Neural crest cell (in vitro differentiated cells): Measurements from ENCODE around the gene BRAF. TPM values are rescaled to one million over a fixed set of nuclear protein-coding genes. Genes with fewer than 3 reads are reported as not detected.
"Not testable (repeated sequence)": the region's sequence is repeated elsewhere in the genome, so short reads cannot be mapped to it uniquely, and the experiment has no call there.

Source experiments
- DNase-seq: peaks from one replicate; pipeline ENCODE4 v3.0.0; 2021; ENCODE audit warnings: low read depth, mixed read lengths, low spot score
- H3K27ac Mint-ChIP-seq: one replicate; pipeline ENCODE4 v1.8.0; 2021; ENCODE audit warnings: mild to moderate bottlenecking, mixed read lengths; ENCODE audit not compliant: unreplicated experiment
- H3K27me3 Mint-ChIP-seq: 2 replicates; pipeline ENCODE4 v1.8.0; 2021; ENCODE audit warnings: low read depth, mild to moderate bottlenecking, mixed read lengths
- H3K36me3 Mint-ChIP-seq: 2 replicates; pipeline ENCODE4 v1.8.0; 2021; ENCODE audit warnings: low read depth, mild to moderate bottlenecking, mixed read lengths
- H3K4me1 Mint-ChIP-seq: 2 replicates; pipeline ENCODE4 v1.8.0; 2021; ENCODE audit warnings: mixed read lengths
- H3K4me3 Mint-ChIP-seq: one replicate; pipeline ENCODE4 v1.8.0; 2021; ENCODE audit warnings: mild to moderate bottlenecking, mixed read lengths
- H3K9me3 Mint-ChIP-seq: 2 replicates; pipeline ENCODE4 v1.8.0; 2021; ENCODE audit warnings: mixed read lengths
- CTCF ChIP-seq: fragments of 200-600 bp; sonication (generic); conservative IDR thresholded peaks from 2 replicates; pipeline ENCODE4 v1.5.0; 2021; ENCODE audit warnings: antibody characterized with exemption, mild to moderate bottlenecking
- total RNA-seq: library from RNA; stranded (reverse); gene quantifications from 2 replicates; pipeline ENCODE4 v1.2.1, GENCODE V29; 2021

Gene BRAF
- total RNA-seq, 1 donor from 2014 or later: 27.7 TPM

- Mint-ChIP-seq H3K27me3 (no peaks in the 10 kb centered on the region), H3K27ac (no peak overlapping the region), H3K4me3 (no peak overlapping the region), H3K36me3 (peaks cover 15% of the 10 kb centered on the region), H3K4me1 (peaks cover 12% of the 10 kb centered on the region), H3K9me3 (peaks cover 11% of the 10 kb centered on the region)
- no peak for TF ChIP-seq CTCF
- DNase-seq: no peak
Observed at GRCh38 chr7:140883378-140883777, 41.4 kb downstream of the BRAF start.

- peaks cover 13% of the 10 kb centered on the region for H3K9me3 Mint-ChIP-seq
- peaks cover 18% of the 10 kb centered on the region for H3K36me3 Mint-ChIP-seq
- not testable (repeated sequence) for DNase-seq, H3K27ac Mint-ChIP-seq, H3K4me3 Mint-ChIP-seq, H3K27me3 Mint-ChIP-seq
- H3K4me1 Mint-ChIP-seq: peaks cover 12% of the 10 kb centered on the region
Observed at GRCh38 chr7:140882834-140883233, 41.9 kb downstream of the BRAF start.

GRCh38 chr7:140881507-140882228, 43.1 kb downstream of the BRAF start:
- Mint-ChIP-seq H3K4me1 (peaks cover 12% of the 10 kb centered on the region), H3K36me3 (peaks cover 18% of the 10 kb centered on the region), H3K9me3 (peaks cover 13% of the 10 kb centered on the region), H3K27me3 (no peaks in the 10 kb centered on the region), H3K27ac (no peak overlapping the region), H3K4me3 (no peak overlapping the region)
- TF ChIP-seq CTCF: no peak
- DNase-seq: no peak

- Mint-ChIP-seq H3K36me3 (peaks cover 31% of the 10 kb centered on the region), H3K4me1 (peaks cover 11% of the 10 kb centered on the region), H3K4me3 (no peak overlapping the region), H3K27me3 (no peaks in the 10 kb centered on the region), H3K9me3 (peaks cover 22% of the 10 kb centered on the region), H3K27ac (no peak overlapping the region)
- TF ChIP-seq CTCF: no peak
- no peak for DNase-seq
Observed at GRCh38 chr7:140877249-140877524, 47.5 kb downstream of the BRAF start.

GRCh38 chr7:140876519-140877248, 48.0 kb downstream of the BRAF start:
- Mint-ChIP-seq H3K36me3 (peaks cover 31% of the 10 kb centered on the region), H3K4me1 (peaks cover 10% of the 10 kb centered on the region), H3K4me3 (no peak overlapping the region), H3K27ac (no peak overlapping the region), H3K9me3 (peaks cover 21% of the 10 kb centered on the region), H3K27me3 (no peaks in the 10 kb centered on the region)
- no peak for TF ChIP-seq CTCF
- no peak for DNase-seq

- no peaks in the 10 kb centered on the region for H3K27me3 Mint-ChIP-seq
Observed at GRCh38 chr7:140873434-140873833, 51.3 kb downstream of the BRAF start.

More at GRCh38 chr7:140873434-140873833, 51.3 kb downstream of the BRAF start:
- H3K4me3 Mint-ChIP-seq: no peak overlapping the region
- no peak for DNase-seq
- H3K36me3 Mint-ChIP-seq: peaks cover 16% of the 10 kb centered on the region
- TF ChIP-seq CTCF: no peak
- H3K9me3 Mint-ChIP-seq: peaks cover 11% of the 10 kb centered on the region
- no peak overlapping the region for H3K27ac Mint-ChIP-seq
- H3K4me1 Mint-ChIP-seq: peaks cover 6% of the 10 kb centered on the region
